ENCODE results near the gene CDC14A.

CDC14A gene

DNA sequence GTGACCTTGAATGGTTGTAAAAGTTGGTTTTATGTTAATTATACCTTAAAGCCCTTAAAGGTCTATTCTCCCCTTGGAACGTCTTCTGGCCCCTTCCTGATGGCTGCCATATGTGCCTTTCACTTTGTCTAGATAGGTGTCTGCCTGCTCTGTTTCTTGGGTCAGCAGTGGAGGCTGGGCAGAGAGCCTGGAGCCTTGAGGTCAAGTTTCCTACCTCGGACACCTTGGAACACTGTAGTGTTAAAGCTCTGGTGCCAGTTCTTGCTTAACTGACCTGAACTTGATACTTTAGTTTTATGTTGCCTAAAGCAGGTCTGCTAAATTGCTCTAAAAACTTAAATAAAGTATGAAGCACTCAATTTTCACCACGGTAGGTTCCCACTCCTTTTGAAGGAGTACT, 86.5 kb downstream of the CDC14A start:
- TF ChIP-seq GATA3 (IDR thresholded peaks at IDR 0.05; ENCODE audit: low read depth, low read length) (no peak), GATA2 (IDR thresholded peaks at IDR 0.05; ENCODE audit: low read depth, low read length) (no peak)

GRCh38 chr1:100440075-100440809, 87.9 kb downstream of the CDC14A start:
- TF ChIP-seq GATA3 (IDR thresholded peaks at IDR 0.05; ENCODE audit: low read depth, low read length): peak; percentile 82
- TF ChIP-seq GATA2 (IDR thresholded peaks at IDR 0.05; ENCODE audit: low read depth, low read length): peak; percentile 92

DNA sequence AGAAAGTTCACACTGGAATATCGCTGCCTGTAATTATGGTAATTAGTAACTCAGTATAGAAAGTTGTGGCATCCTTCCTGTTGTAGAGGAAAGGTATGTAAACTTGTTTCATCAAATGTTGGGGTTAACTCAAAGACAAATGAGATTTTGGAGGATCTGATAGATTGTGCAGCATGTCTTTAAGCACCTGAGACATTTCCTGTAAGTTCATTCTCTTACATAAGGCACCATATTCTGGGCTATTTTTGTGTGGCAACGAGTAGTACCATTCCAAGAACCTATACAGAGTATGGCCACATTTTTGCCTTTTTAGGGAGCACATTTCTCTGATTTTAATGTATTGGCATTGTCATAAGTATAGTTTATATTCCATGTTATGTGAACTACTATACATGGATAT, 88.8 kb downstream of the CDC14A start:
- TF ChIP-seq GATA3 (IDR thresholded peaks at IDR 0.05; ENCODE audit: low read depth, low read length) (no peak), GATA2 (IDR thresholded peaks at IDR 0.05; ENCODE audit: low read depth, low read length) (no peak)

GRCh38 chr1:100441651-100442050, 89.3 kb downstream of the CDC14A start:
- TF ChIP-seq GATA2 (IDR thresholded peaks at IDR 0.05; ENCODE audit: low read depth, low read length) (no peak), GATA3 (IDR thresholded peaks at IDR 0.05; ENCODE audit: low read depth, low read length) (no peak)

- no peak for TF ChIP-seq GATA2 (IDR thresholded peaks at IDR 0.05; ENCODE audit: low read depth, low read length)
- TF ChIP-seq GATA3 (IDR thresholded peaks at IDR 0.05; ENCODE audit: low read depth, low read length): no peak
These were observed 91.7 kb downstream of the CDC14A start for GRCh38 chr1:100443811-100444571.

GRCh38 chr1:100445565-100445964, 93.3 kb downstream of the CDC14A start:
- TF ChIP-seq GATA2 (IDR thresholded peaks at IDR 0.05; ENCODE audit: low read depth, low read length) (no peak), GATA3 (IDR thresholded peaks at IDR 0.05; ENCODE audit: low read depth, low read length) (no peak)

DNA sequence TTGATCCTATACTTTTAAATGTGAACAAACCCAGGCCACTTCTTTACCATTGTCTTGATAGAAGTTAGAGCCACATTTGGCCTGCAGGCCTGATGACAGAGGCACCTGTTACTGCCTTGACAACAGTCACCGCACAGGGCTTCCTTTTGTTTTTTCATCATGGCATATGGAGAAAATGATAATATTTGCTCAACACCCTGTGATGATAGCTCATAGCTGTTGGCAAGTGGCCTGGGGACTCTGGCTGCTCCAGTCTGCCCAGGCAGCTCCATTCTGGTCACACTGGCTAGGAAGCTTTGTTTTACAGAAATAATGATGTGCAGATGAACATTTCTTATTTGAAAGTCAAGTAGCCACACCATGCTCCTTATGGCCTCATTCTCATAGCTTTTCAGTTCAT, 96.1 kb downstream of the CDC14A start:
- TF ChIP-seq GATA3 (IDR thresholded peaks at IDR 0.05; ENCODE audit: low read depth, low read length) (no peak), GATA2 (IDR thresholded peaks at IDR 0.05; ENCODE audit: low read depth, low read length) (no peak)

GRCh38 chr1:100449477-100449876, 97.2 kb downstream of the CDC14A start:
- TF ChIP-seq GATA2 (IDR thresholded peaks at IDR 0.05; ENCODE audit: low read depth, low read length) (no peak), GATA3 (IDR thresholded peaks at IDR 0.05; ENCODE audit: low read depth, low read length) (no peak)

DNA sequence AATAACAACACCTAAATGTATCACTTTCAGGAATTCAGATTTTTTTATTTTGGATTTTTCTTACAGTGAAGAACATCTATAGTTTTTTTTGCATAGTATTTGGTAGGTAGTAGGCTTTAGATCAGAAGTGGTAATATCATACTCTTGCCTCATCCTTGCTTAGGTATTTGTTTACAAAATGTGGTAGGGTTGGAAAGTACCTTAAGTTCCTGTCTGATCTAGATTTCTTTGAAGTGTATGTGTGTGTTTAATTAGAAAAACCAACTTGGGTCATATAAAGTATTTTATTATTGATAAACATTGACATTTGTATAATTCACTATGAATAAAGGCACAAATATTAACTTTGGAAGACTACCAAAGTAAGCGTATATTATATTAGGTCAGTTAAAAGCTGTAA, 100.3 kb downstream of the CDC14A start:
- no peak for TF ChIP-seq GATA2 (IDR thresholded peaks at IDR 0.05; ENCODE audit: low read depth, low read length)
- TF ChIP-seq GATA3 (IDR thresholded peaks at IDR 0.05; ENCODE audit: low read depth, low read length): no peak

DNA sequence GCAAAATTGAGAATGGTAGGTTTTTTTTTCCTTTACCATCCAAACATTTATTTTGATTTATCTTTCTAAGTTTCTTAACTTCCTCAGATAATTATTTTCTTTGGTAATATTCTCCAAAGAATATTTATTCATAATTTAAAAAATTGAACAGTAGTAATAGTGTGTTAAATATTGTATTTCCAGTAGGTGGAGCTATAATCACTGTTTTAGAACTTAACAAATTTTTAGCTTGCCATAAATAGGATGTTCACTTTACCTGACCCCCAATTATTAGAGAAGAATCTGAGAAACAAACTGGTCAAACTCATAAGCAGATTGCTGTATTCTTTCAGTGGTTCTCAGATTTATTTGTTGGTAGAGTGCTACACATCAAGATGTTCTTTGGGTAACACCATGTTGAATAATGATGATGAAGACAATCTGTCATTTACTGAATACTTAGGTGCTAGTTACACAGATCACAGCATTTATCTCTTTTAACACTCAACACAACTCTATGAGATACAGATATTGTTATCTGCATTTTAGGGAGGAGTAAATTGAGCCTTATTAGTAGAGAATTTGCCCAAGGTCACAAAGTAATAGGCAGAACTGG, 103.3 kb downstream of the CDC14A start:
- TF ChIP-seq GATA2 (IDR thresholded peaks at IDR 0.05; ENCODE audit: low read depth, low read length) (no peak), GATA3 (IDR thresholded peaks at IDR 0.05; ENCODE audit: low read depth, low read length) (no peak)

- TF ChIP-seq GATA3 (IDR thresholded peaks at IDR 0.05; ENCODE audit: low read depth, low read length) (no peak), GATA2 (IDR thresholded peaks at IDR 0.05; ENCODE audit: low read depth, low read length) (no peak)
These were observed 104.6 kb downstream of the CDC14A start for GRCh38 chr1:100456880-100457279.

DNA sequence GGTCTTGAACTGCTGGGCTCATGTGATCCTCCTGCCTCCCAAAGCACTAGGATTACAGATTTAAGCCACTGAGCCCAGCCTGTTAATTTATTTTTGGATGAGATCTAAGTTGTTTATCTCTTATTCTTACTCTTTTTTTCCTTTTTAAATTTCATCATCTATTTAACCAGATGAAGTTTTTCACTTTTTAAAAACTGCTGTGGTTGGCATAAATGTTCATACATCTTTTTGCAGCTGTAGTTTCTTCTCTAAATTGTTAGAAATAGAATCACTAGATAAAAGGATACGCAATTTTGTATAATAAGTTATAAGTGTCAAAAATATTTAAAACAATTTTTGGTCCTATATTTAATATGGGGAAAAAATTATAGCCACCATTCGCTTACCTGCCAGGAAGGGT, 105.4 kb downstream of the CDC14A start:
- TF ChIP-seq GATA3 (IDR thresholded peaks at IDR 0.05; ENCODE audit: low read depth, low read length): no peak
- no peak for TF ChIP-seq GATA2 (IDR thresholded peaks at IDR 0.05; ENCODE audit: low read depth, low read length)

DNA sequence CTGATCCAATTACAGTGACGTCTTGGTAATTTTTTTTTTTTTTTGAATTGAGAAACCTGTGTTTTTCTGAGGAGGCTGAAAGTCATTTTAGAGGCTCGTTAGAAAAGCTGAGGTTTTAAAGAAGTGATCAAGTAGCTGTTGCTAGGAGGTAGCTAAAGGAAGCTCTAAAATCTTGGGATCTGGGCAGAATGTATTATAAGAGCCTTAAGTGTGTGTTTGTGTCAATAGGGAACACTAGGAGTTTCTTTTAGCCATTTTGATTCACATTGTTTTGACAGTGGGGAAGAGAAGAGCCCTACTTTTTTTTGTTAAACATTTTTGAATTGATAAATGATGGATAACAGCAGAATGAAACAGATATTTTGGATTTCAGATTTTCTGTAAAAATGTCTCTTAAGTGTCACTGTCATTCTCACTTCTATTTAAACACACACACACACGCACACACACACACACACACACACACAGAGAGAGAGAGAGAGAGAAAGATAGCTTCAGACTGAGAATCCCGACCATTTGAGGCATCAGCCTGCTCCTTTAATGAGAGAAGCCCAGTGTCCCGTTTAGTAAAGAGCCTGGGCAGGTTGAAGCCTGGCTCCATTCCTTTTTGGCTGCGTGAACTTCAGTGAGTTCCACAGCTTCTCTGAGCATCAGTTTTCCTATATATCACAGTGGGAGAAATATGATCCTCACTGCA, 106.5 kb downstream of the CDC14A start:
- no peak for TF ChIP-seq GATA3 (IDR thresholded peaks at IDR 0.05; ENCODE audit: low read depth, low read length)
- no peak for TF ChIP-seq GATA2 (IDR thresholded peaks at IDR 0.05; ENCODE audit: low read depth, low read length)

Measured in SH-SY5Y (cell line).